GM12801 (cell line): ENCODE data around the gene DOK3.

ENCODE experiments used
- TF ChIP-seq, protein P1 (sequence below): IDR thresholded peaks from one replicate; pipeline ENCODE4 v1.5.1; 2011; ENCODE audit warnings: control low read depth; ENCODE audit not compliant: insufficient read length; ENCODE audit errors: extremely low read depth

Gene DOK3

DNA sequence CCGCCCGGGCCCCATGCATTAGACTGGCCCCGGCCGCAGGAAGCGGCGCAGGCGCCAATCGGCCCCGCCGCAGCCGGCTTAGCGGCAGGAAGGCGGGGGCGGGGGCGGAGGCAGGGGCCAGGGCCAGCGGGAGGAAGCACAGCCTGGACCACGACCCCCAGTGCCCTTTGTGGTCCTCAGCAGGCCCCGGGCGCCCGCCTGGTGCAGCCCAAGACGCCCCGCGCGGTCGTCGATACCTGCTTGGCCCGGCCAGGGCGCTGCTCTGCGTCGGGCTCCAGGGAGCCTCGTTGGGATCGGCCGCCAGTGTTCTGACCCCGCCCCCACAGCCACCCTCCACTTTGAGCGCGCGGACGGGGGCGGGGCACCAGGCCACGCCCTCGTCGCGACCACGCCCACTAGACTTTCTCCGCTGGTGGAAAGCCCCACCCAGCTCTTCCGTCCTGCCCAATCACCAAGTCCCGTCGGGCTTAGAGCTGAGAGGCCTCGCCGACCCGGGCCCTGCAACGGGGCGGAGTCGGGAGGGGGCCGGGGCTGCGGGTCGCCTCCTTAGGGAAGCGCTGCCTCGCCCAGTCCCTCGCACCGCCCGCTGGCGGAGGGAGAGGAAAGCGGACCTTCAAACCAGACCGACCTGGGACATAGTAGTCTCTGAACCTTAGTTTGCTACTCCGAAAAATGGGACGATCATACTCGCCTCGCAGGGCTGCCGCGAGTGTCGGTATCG, 12.2 kb downstream of the DOK3 start, which contains the start of gene PDLIM7:
Gene PDLIM7 (minus strand): TSS at position 313 of the 721 bp plus-strand sequence. CDS start 1,092 bp downstream, outside the sequence.
- TF ChIP-seq, protein P1, sequence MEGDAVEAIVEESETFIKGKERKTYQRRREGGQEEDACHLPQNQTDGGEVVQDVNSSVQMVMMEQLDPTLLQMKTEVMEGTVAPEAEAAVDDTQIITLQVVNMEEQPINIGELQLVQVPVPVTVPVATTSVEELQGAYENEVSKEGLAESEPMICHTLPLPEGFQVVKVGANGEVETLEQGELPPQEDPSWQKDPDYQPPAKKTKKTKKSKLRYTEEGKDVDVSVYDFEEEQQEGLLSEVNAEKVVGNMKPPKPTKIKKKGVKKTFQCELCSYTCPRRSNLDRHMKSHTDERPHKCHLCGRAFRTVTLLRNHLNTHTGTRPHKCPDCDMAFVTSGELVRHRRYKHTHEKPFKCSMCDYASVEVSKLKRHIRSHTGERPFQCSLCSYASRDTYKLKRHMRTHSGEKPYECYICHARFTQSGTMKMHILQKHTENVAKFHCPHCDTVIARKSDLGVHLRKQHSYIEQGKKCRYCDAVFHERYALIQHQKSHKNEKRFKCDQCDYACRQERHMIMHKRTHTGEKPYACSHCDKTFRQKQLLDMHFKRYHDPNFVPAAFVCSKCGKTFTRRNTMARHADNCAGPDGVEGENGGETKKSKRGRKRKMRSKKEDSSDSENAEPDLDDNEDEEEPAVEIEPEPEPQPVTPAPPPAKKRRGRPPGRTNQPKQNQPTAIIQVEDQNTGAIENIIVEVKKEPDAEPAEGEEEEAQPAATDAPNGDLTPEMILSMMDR = no peak

DNA sequence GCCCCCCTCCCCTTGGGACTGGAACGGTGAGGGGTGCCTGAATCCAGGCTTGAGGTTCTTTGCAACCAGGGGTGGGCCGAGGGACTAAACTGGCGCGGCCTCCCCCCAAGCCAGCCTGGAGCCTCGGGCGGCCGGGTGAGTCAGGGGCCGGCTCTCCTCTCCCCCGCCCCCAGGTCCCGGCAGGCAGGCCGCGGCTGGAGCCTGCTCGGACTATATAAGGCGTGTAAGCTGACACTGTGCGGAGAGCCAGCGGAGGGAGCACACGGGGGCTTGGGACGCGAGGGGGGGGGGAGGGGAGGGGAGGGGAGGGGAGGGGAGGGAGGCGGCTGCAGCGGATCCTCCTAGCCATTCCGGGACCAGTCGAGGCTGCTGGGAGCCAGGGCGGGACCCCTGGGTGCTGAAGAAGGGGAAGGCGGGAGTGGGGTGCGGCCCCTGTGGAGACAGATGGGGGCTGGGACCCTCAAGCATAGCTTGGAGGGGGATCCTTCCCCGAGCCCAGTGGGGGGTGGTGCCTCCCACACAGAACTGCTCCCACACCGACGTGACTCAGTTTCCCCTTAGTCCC, 12.8 kb downstream of the DOK3 start:
- TF ChIP-seq, protein P1 = no peak

GRCh38 chr5:177496070-177496726, 13.4 kb downstream of the DOK3 start:
- TF ChIP-seq, protein P1 = no peak

- TF ChIP-seq, protein P1 = no peak
Measured at GRCh38 chr5:177495243-177496060, 14.2 kb downstream of the DOK3 start.

DNA sequence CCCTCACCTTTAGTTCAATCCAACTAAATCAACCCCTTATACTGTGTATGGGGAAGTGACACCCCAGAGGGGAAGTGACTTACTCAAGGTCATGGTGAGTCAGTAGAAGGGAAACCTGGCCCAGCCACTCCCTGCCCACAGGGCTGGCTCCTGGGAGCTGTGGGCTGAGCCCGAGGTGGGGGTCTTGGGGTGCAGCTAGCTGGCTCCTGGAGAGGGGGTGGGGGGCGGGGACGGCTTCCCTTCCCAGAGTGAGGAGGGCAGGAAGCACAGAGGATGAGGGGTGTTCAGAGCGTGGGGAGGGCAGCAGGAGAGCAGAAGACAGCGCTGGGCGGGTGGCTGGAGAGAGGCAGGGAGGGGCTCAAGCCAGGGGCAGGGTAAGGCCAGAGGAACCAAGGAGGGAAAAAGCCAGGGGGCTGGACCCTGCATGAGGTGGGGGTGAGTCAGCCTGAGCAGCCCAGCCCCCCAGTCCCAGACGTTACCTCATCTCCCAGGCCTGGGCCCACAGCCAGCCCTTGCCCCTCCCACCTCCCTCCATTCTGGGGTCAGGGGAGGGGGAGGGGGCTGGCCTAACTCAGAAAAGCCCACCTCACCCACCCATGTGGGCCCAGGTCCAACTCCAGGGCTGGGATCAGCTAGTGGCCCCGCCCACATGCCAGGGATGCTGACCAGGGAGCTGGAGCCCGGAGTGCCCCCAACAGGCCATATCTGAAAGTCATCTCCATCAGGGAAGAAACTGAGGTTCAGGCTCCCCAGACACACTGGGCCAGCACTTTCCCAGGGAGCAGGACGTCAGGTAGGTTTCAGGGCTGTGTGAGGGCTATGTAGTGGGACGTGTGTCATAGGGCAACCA, 15.1 kb downstream of the DOK3 start:
- TF ChIP-seq, protein P1 = no peak

GRCh38 chr5:177493795-177494345, 15.8 kb downstream of the DOK3 start:
- TF ChIP-seq, protein P1 = no peak
